K562 (cell line): ENCODE measurements around the gene NSUN3. TPM values are rescaled to one million over a fixed set of nuclear protein-coding genes. Genes with fewer than 3 reads are reported as not detected.

ENCODE experiments used
- ATAC-seq: fragments of 200-7000 bp; cut with Tn5 transposase; 3 replicates; pipeline ENCODE4 v1.9.1; 2020; ENCODE audit warnings: moderate library complexity
- BruUV-seq: library from RNA; stranded (reverse); fragments of 400-500 nt; replicated peaks from 2 replicates; lab custom pipeline; 2021; lab: Mats Ljungman, UMichigan
- CTCF ChIA-PET: fragments of 300-600 bp; formaldehyde crosslinking; extraction: SDS; loops from one replicate; lab custom pipeline; 2021; ENCODE audit warnings: low intra/inter-chr PET ratio; lab: Yijun Ruan, JAX
- POLR2A ChIA-PET: fragments of 300-600, 350-650 bp; sonication (Branson Sonifier 250); formaldehyde crosslinking; extraction: SDS; loops from one replicate; lab custom pipeline; 2021; ENCODE audit warnings: antibody characterized with exemption, inconsistent platforms; lab: Yijun Ruan, JAX
- DNase-seq, 4 experiments: peaks; one replicate each; pipeline versions ENCODE4 v3.0.0 to v3.0.0-alpha.2; 2011 to 2018; ENCODE audit warnings: low spot score in 3 of 4, mixed read lengths in 3 of 4; ENCODE audit errors: extremely low read depth in 1 of 4
- FAIRE-seq: peaks from 2 replicates; lab custom pipeline; 2011; peaks lifted over from hg19 to GRCh38; lab: Jason Lieb, UNC
- H2AFZ ChIP-seq: 2 replicates; pipeline ENCODE4 v1.6.0; 2011; ENCODE audit warnings: low read depth, low read length, control low read depth, inconsistent platforms
- H3K27ac ChIP-seq: fragments of 200-600 bp; 3 replicates; pipeline ENCODE4 v1.8.0; 2011; ENCODE audit warnings: low read depth, mild to moderate bottlenecking, control low read depth, inconsistent platforms, low read length, moderate library complexity, mixed read lengths; ENCODE audit errors: extremely low read depth
- H3K27me3 ChIP-seq, 2 experiments: fragments of 300-600 bp in 1 of 2; 2 replicates in 1 of 2; 3 replicates in 1 of 2; pipeline versions ENCODE4 v1.6.0 to v1.8.0; 2011; ENCODE audit warnings: inconsistent platforms in 2 of 2, low read length in 2 of 2, mild to moderate bottlenecking in 1 of 2, mixed read lengths in 1 of 2, moderate library complexity in 1 of 2; ENCODE audit not compliant: control insufficient read depth in 2 of 2, insufficient read depth in 2 of 2
- H3K36me3 ChIP-seq: fragments of 300-600 bp; 3 replicates; pipeline ENCODE4 v1.8.0; 2011; ENCODE audit warnings: mild to moderate bottlenecking, low read length, inconsistent platforms; ENCODE audit not compliant: control insufficient read depth, insufficient read depth
- H3K4me1 ChIP-seq, 2 experiments: fragments of 200-600 bp in 1 of 2; replicated peaks in 1 of 2; 2 replicates in 1 of 2; 3 replicates in 1 of 2; pipeline versions ENCODE4 v1.5.1 to v1.8.0; 2011; ENCODE audit warnings: inconsistent platforms in 2 of 2, low read length in 2 of 2, mild to moderate bottlenecking in 1 of 2, mixed read lengths in 1 of 2, moderate library complexity in 1 of 2; ENCODE audit not compliant: control insufficient read depth in 2 of 2, insufficient read depth in 2 of 2
- H3K4me2 ChIP-seq: 2 replicates; pipeline ENCODE4 v1.6.1; 2011; ENCODE audit warnings: low read length, control low read depth, inconsistent platforms, mixed read lengths; ENCODE audit not compliant: insufficient read depth
- H3K4me3 ChIP-seq: fragments of 200-600 bp; sonication (generic), shearing (Covaris generic); 2 replicates; pipeline ENCODE4 v1.5.1; 2016; ENCODE audit warnings: control low read depth, inconsistent platforms
- H3K79me2 ChIP-seq: fragments of 200-600 bp; 3 replicates; pipeline ENCODE4 v1.8.0; 2011; ENCODE audit warnings: low read length, inconsistent platforms; ENCODE audit not compliant: control insufficient read depth, insufficient read depth
- H3K9ac ChIP-seq, 2 experiments: 2 replicates each; pipeline versions ENCODE4 v1.6.0 to v1.6.1; 2011; ENCODE audit warnings: low read depth in 2 of 2, low read length in 2 of 2, control low read depth in 1 of 2, inconsistent platforms in 1 of 2, mild to moderate bottlenecking in 1 of 2, mixed read lengths in 1 of 2; ENCODE audit not compliant: insufficient read depth in 1 of 2
- H3K9me1 ChIP-seq: one replicate; pipeline ENCODE4 v1.6.0; 2011; ENCODE audit warnings: inconsistent platforms, mild to moderate bottlenecking, low read length, moderate library complexity; ENCODE audit not compliant: control insufficient read depth, insufficient read depth
- H3K9me3 ChIP-seq: replicated peaks from 2 replicates; pipeline ENCODE4 v1.5.1; 2011; ENCODE audit warnings: low read depth, low read length, inconsistent platforms; ENCODE audit not compliant: control insufficient read depth, insufficient read depth
- H4K20me1 ChIP-seq: replicated peaks from 2 replicates; pipeline ENCODE4 v1.6.1; 2011; ENCODE audit warnings: low read length, inconsistent platforms, mixed read lengths; ENCODE audit not compliant: control insufficient read depth, insufficient read depth
- BRD4 ChIP-seq: fragments of 200-600 bp; sonication (generic); IDR thresholded peaks from 2 replicates; pipeline ENCODE4 v1.6.1; 2017; ENCODE audit warnings: inconsistent platforms
- DNMT1 ChIP-seq: fragments of 450-650 bp; IDR thresholded peaks from 2 replicates; pipeline ENCODE4 v1.6.1; 2016; ENCODE audit warnings: antibody characterized with exemption, mild to moderate bottlenecking
- E2F4 ChIP-seq: sonication (generic); formaldehyde crosslinking; IDR thresholded peaks from 2 replicates; pipeline ENCODE4 v1.8.0; 2022; ENCODE audit warnings: mild to moderate bottlenecking, low read depth, missing genetic modification reagents
- GATAD2A ChIP-seq: fragments of 450-650 bp; IDR thresholded peaks from 2 replicates; pipeline ENCODE4 v1.6.1; 2017
- HDAC8 ChIP-seq: fragments of 450-650 bp; IDR thresholded peaks from 2 replicates; pipeline ENCODE4 v1.6.1; 2016; ENCODE audit warnings: mild to moderate bottlenecking, missing genetic modification characterization, moderate library complexity, missing compliant biosample characterization
- NFATC3 ChIP-seq: fragments of 450-650 bp; IDR thresholded peaks from 2 replicates; pipeline ENCODE4 v1.6.1; 2017; ENCODE audit warnings: mild to moderate bottlenecking
- PCBP1 ChIP-seq: fragments of 200-400 bp; formaldehyde crosslinking; IDR thresholded peaks from 2 replicates; pipeline ENCODE4 v1.6.1; 2018; ENCODE audit warnings: mild to moderate bottlenecking, low read depth, low read length; ENCODE audit not compliant: poor library complexity, severe bottlenecking
- PHB ChIP-seq: fragments of 250-450 bp; sonication (Bioruptor Pico); IDR thresholded peaks from 2 replicates; pipeline ENCODE4 v1.5.0; 2021
- SETDB1 ChIP-seq: IDR thresholded peaks from one replicate; pipeline ENCODE4 v1.6.1; 2012; ENCODE audit warnings: low read length, control low read depth, inconsistent platforms
- SIN3B ChIP-seq: fragments of 450-650 bp; IDR thresholded peaks from 2 replicates; pipeline ENCODE4 v1.6.1; 2017; ENCODE audit warnings: low read depth, mild to moderate bottlenecking, moderate library complexity
- TCF7 ChIP-seq: sonication (generic); IDR thresholded peaks from 2 replicates; pipeline ENCODE4 v1.6.1; 2016; ENCODE audit warnings: antibody characterized with exemption, borderline replicate concordance
- ZBTB49 ChIP-seq: sonication (generic); formaldehyde crosslinking; IDR thresholded peaks from 2 replicates; pipeline ENCODE4 v1.8.0; 2022; ENCODE audit warnings: missing genetic modification reagents, mild to moderate bottlenecking, borderline replicate concordance
- ZNF140 ChIP-seq: fragments of 250-450 bp; sonication (Bioruptor Pico); IDR thresholded peaks from 2 replicates; pipeline ENCODE4 v1.8.0; 2021; ENCODE audit warnings: moderate library complexity, mild to moderate bottlenecking, inconsistent platforms
- ZNF551 ChIP-seq: fragments of 250-450 bp; sonication (Bioruptor Pico); IDR thresholded peaks from 2 replicates; pipeline ENCODE4 v1.5.0; 2021; ENCODE audit warnings: mild to moderate bottlenecking, moderate library complexity
- ZNF589 ChIP-seq: fragments of 200-800 bp; sonication (Bioruptor generic); IDR thresholded peaks from 2 replicates; pipeline ENCODE4 v1.6.1; 2016; ENCODE audit warnings: low read depth, missing genetic modification characterization, missing compliant biosample characterization
- WGBS: fragments of 100-300 bp; shearing (Covaris generic); methylation state at CpG from one replicate; pipeline ENCODE4 v1.1.6; 2016; ENCODE audit warnings: low coverage, mixed read lengths; ENCODE audit not compliant: insufficient coverage; ENCODE audit errors: missing lambda C conversion rate; 5-methylcytosine and 5-hydroxymethylcytosine counted together
- in situ Hi-C: fragments of 300-500 bp; cut with MboI; formaldehyde crosslinking; loops from 4 replicates; pipeline ENCODE4 v1.15.0; 2018; ENCODE audit warnings: inconsistent platforms, mixed read lengths
- intact Hi-C: fragments of 100-400 bp; cut with micrococcal nuclease; formaldehyde crosslinking; loops from 2 replicates; pipeline ENCODE4 v1.14.2; 2022
- polyA plus RNA-seq, 8 experiments: library from polyadenylated mRNA; depleted of rRNA in 4 of 8; stranded (reverse) in 5 of 8; unstranded in 3 of 8; fragments of >200 nt; fragmentation: Nextera tagmentation in 2 of 8; fragmentation: Illumina TruSeq in 1 of 8; extraction: Ambion mirVana in 2 of 8; extraction: Trizol in 1 of 8; gene quantifications; 2 replicates each; pipeline versions ENCODE4 v1.2.1 to v1.2.3, GENCODE V29; 2011 to 2014; ENCODE audit warnings: inconsistent platforms in 1 of 8, missing spikeins in 1 of 8
- total RNA-seq, 7 experiments: library from RNA; depleted of rRNA in 6 of 7; stranded (reverse); fragments of >200 nt in 6 of 7; fragmentation: Illumina TruSeq in 2 of 7; extraction: Trizol in 2 of 7; gene quantifications; 2 replicates each; pipeline versions ENCODE4 v1.2.1 to v1.2.3, GENCODE V29; 2011 to 2021; ENCODE audit warnings: low replicate concordance in 1 of 7

NSUN3 gene
- total and polyA plus RNA-seq, 9 of the 15 experiments (the other 6 are each of a cell fraction or from before 2014, with no cell fraction given) = 4.4 to 12.3 (median 7.6) TPM

GRCh38 chr3:94065819-94066480 is 3.1 kb downstream of the NSUN3 start:
- no peak overlapping the region for H3K9ac ChIP-seq
- intact Hi-C loops (loop anchor here (10.0 kb wide), 1 partner anchor 201 kb away; no protein-coding TSS in a partner anchor), in situ Hi-C loops (no loop called here)
- no peak overlapping the region for H3K4me2 ChIP-seq
- no peaks in the 10 kb centered on the region for H3K27me3 ChIP-seq
- peaks cover 5% of the 10 kb centered on the region in 2 experiments; a peak in 2 of 5 replicates for H3K4me1 ChIP-seq
- no peak overlapping the region for H2AFZ ChIP-seq
- ChIA-PET POLR2A (no interaction called here), CTCF (no interaction called here)
- no peaks in the 10 kb centered on the region for H3K9me3 ChIP-seq
- no peak overlapping the region for H3K4me3 ChIP-seq
- ATAC-seq (no peak), FAIRE-seq (no peak), DNase-seq (no peak)
- no TSS peak for BruUV-seq
- WGBS = 100% methylated on average over 1 of the region's 1 CpG
- H3K27ac ChIP-seq = no peak overlapping the region
- no peaks in the 10 kb centered on the region for H3K9me1 ChIP-seq
- peaks cover 29% of the 10 kb centered on the region for H3K79me2 ChIP-seq
- no peaks in the 10 kb centered on the region for H4K20me1 ChIP-seq
- peaks cover 17% of the 10 kb centered on the region for H3K36me3 ChIP-seq
- no peak for TF ChIP-seq ZNF551 (CRISPR knock-in tag)
- no peak for TF ChIP-seq SIN3B
- TF ChIP-seq BRD4 = no peak
- TF ChIP-seq NFATC3 = no peak
- TF ChIP-seq TCF7 = no peak
- TF ChIP-seq GATAD2A = no peak
- TF ChIP-seq SETDB1 = no peak
- no peak for TF ChIP-seq ZBTB49 (CRISPR knock-in tag)
- no peak for TF ChIP-seq PHB
- no peak for TF ChIP-seq HDAC8 (tag)
- no peak for TF ChIP-seq E2F4
- TF ChIP-seq ZNF140 (CRISPR knock-in tag) = no peak
- no peak for TF ChIP-seq ZNF589 (CRISPR knock-in tag)
- TF ChIP-seq PCBP1 = no peak
- TF ChIP-seq DNMT1 = no peak
